ENCODE results near the gene PTPRK. TPM values are rescaled to one million over a fixed set of nuclear protein-coding genes. Genes with fewer than 3 reads are reported as not detected.

PTPRK gene
- total RNA-seq, 1 experiment from 2014 or later: 34.2 TPM

DNA sequence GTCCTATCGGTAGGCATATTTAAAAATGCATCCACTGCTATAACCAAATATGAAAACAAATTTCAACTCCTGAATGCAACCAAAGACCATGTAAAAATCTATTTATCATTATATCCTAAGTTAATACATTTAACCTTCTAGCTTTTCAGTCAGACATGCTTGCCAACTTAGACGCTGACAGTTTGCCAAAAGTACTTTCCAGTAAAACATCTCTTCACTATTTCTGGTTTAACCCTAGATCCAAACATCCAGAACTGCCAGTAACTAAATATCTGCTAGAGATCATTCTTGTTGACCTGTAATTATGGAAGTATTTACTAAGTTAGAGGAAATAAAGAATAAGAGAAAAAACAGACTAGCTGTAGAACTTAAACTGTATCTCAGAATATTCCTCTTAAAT is 409.3 kb downstream of the PTPRK start:
- no peak overlapping the region for H2AFZ ChIP-seq (ENCODE audit: low read depth, low read length, poor library complexity, severe bottlenecking)
- ChIA-PET CTCF (no interaction called here), POLR2A (no interaction called here), RAD21 (ENCODE audit: low non-redundant PET in 1 of 2, low total read pairs in 2 of 2, uncharacterized antibody in 2 of 2, unreplicated experiment in 2 of 2) (no interaction called here)
- no peak overlapping the region for H3K27ac ChIP-seq (ENCODE audit: low read depth, low read length)
- no peaks in the 10 kb centered on the region for H4K20me1 ChIP-seq (ENCODE audit: insufficient read depth)
- DNase-seq (ENCODE audit: low read depth, low spot score) (no peak), ATAC-seq (no peak)
- intact Hi-C loops (cut with micrococcal nuclease): no loop called here
- no peaks in the 10 kb centered on the region for H3K4me1 ChIP-seq (ENCODE audit: control insufficient read depth in 1 of 2, insufficient read depth in 2 of 2, low read length in 2 of 2)
- no TSS peak for BruUV-seq (replicated peaks)
- no peak overlapping the region for H3K4me2 ChIP-seq (ENCODE audit: low read length)
- H3K9me2 ChIP-seq (ENCODE audit: insufficient read depth): no peaks in the 10 kb centered on the region
- no peaks in the 10 kb centered on the region for H3K9me3 ChIP-seq (ENCODE audit: control insufficient read depth in 1 of 2, insufficient read depth in 1 of 2, low read depth in 1 of 2, low read length in 2 of 2)
- H3K4me3 ChIP-seq (replicated peaks in 1 of 2; ENCODE audit: low read depth in 1 of 2, low read length in 2 of 2): no peak overlapping the region
- H3K9ac ChIP-seq (ENCODE audit: low read length): no peak overlapping the region
- TF ChIP-seq ELF1 (IDR thresholded peaks at IDR 0.05; ENCODE audit: borderline replicate concordance, low read depth) (no peak), JUND (IDR thresholded peaks at IDR 0.05) (no peak), EGR1 (IDR thresholded peaks at IDR 0.05; ENCODE audit: low read depth) (no peak), SIN3A (IDR thresholded peaks at IDR 0.05; ENCODE audit: low read depth) (no peak)
- TF ChIP-seq, protein P1, sequence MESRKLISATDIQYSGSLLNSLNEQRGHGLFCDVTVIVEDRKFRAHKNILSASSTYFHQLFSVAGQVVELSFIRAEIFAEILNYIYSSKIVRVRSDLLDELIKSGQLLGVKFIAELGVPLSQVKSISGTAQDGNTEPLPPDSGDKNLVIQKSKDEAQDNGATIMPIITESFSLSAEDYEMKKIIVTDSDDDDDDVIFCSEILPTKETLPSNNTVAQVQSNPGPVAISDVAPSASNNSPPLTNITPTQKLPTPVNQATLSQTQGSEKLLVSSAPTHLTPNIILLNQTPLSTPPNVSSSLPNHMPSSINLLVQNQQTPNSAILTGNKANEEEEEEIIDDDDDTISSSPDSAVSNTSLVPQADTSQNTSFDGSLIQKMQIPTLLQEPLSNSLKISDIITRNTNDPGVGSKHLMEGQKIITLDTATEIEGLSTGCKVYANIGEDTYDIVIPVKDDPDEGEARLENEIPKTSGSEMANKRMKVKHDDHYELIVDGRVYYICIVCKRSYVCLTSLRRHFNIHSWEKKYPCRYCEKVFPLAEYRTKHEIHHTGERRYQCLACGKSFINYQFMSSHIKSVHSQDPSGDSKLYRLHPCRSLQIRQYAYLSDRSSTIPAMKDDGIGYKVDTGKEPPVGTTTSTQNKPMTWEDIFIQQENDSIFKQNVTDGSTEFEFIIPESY (IDR thresholded peaks at IDR 0.05; ENCODE audit: extremely low read depth, insufficient replicate concordance, low read length): no peak
- no peaks in the 10 kb centered on the region for H3K27me3 ChIP-seq (ENCODE audit: insufficient read depth, low read length)
- no peaks in the 10 kb centered on the region for H3K36me3 ChIP-seq (ENCODE audit: control insufficient read depth in 1 of 2, insufficient read depth in 2 of 2, low read length in 2 of 2)
- no peaks in the 10 kb centered on the region for H3K79me2 ChIP-seq (ENCODE audit: insufficient read depth, low read length)

DNA sequence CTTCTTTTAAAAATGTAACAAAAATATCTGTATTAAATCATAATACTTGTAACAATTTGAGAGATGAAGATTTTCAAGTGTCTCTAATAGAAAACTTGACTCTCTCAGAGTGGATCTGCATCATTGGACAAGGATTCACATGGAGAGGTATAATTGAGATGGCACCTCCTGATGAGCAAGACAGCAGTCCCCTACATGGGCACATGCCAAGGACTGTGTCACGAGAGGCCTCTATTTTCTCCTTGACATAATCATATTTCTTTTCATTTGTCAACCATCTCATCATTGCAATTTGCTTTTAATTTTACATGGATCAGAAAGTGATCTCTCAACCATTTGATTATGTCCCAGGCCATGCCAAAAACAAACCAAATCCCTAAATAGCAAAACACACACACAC is 412.7 kb downstream of the PTPRK start:
- Histone ChIP-seq H3K9me3 (ENCODE audit: control insufficient read depth in 1 of 2, insufficient read depth in 1 of 2, low read depth in 1 of 2, low read length in 2 of 2) (no peaks in the 10 kb centered on the region), H3K4me3 (replicated peaks in 1 of 2; ENCODE audit: low read depth in 1 of 2, low read length in 2 of 2) (no peak overlapping the region), H3K4me2 (ENCODE audit: low read length) (no peak overlapping the region), H2AFZ (ENCODE audit: low read depth, low read length, poor library complexity, severe bottlenecking) (no peak overlapping the region), H3K36me3 (ENCODE audit: control insufficient read depth in 1 of 2, insufficient read depth in 2 of 2, low read length in 2 of 2) (no peaks in the 10 kb centered on the region), H3K79me2 (ENCODE audit: insufficient read depth, low read length) (no peaks in the 10 kb centered on the region), H4K20me1 (ENCODE audit: insufficient read depth) (no peaks in the 10 kb centered on the region), H3K27ac (ENCODE audit: low read depth, low read length) (no peak overlapping the region), H3K27me3 (ENCODE audit: insufficient read depth, low read length) (no peaks in the 10 kb centered on the region), H3K9ac (ENCODE audit: low read length) (no peak overlapping the region), H3K4me1 (ENCODE audit: control insufficient read depth in 1 of 2, insufficient read depth in 2 of 2, low read length in 2 of 2) (no peaks in the 10 kb centered on the region), H3K9me2 (ENCODE audit: insufficient read depth) (no peaks in the 10 kb centered on the region)
- POLR2A ChIA-PET: no interaction called here
- RAD21 ChIA-PET (ENCODE audit: low non-redundant PET in 1 of 2, low total read pairs in 2 of 2, uncharacterized antibody in 2 of 2, unreplicated experiment in 2 of 2): no interaction called here
- BruUV-seq (replicated peaks): no TSS peak
- DNase-seq (ENCODE audit: low read depth, low spot score) (no peak), ATAC-seq (no peak)
- CTCF ChIA-PET: no interaction called here
- intact Hi-C loops (cut with micrococcal nuclease): no loop called here
- TF ChIP-seq, protein P2, sequence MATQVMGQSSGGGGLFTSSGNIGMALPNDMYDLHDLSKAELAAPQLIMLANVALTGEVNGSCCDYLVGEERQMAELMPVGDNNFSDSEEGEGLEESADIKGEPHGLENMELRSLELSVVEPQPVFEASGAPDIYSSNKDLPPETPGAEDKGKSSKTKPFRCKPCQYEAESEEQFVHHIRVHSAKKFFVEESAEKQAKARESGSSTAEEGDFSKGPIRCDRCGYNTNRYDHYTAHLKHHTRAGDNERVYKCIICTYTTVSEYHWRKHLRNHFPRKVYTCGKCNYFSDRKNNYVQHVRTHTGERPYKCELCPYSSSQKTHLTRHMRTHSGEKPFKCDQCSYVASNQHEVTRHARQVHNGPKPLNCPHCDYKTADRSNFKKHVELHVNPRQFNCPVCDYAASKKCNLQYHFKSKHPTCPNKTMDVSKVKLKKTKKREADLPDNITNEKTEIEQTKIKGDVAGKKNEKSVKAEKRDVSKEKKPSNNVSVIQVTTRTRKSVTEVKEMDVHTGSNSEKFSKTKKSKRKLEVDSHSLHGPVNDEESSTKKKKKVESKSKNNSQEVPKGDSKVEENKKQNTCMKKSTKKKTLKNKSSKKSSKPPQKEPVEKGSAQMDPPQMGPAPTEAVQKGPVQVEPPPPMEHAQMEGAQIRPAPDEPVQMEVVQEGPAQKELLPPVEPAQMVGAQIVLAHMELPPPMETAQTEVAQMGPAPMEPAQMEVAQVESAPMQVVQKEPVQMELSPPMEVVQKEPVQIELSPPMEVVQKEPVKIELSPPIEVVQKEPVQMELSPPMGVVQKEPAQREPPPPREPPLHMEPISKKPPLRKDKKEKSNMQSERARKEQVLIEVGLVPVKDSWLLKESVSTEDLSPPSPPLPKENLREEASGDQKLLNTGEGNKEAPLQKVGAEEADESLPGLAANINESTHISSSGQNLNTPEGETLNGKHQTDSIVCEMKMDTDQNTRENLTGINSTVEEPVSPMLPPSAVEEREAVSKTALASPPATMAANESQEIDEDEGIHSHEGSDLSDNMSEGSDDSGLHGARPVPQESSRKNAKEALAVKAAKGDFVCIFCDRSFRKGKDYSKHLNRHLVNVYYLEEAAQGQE (IDR thresholded peaks at IDR 0.05; ENCODE audit: low read depth): no peak
- TF ChIP-seq SRF (IDR thresholded peaks at IDR 0.05; ENCODE audit: low read depth) (no peak), CEBPB (IDR thresholded peaks at IDR 0.05; ENCODE audit: low read depth) (no peak), SP1 (IDR thresholded peaks at IDR 0.05; ENCODE audit: low read depth) (no peak), TCF7L2 (IDR thresholded peaks at IDR 0.05; ENCODE audit: borderline replicate concordance, extremely low read depth, insufficient read depth, insufficient read length) (no peak), CBX3 (IDR thresholded peaks at IDR 0.05; ENCODE audit: low read depth) (no peak), EZH2phosphoT487 (IDR thresholded peaks at IDR 0.05; ENCODE audit: borderline replicate concordance) (no peak)
- TF ChIP-seq, protein P1 (IDR thresholded peaks at IDR 0.05; ENCODE audit: extremely low read depth, insufficient replicate concordance, low read length): no peak
